ENCODE results near the gene QRSL1. TPM values are rescaled to one million over a fixed set of nuclear protein-coding genes. Genes with fewer than 3 reads are reported as not detected.

Gene QRSL1
- polyA plus RNA-seq (19.8 and 20.0 TPM in 2 replicates), polyA minus RNA-seq (21.9 and 27.0 TPM in 2 replicates)

DNA sequence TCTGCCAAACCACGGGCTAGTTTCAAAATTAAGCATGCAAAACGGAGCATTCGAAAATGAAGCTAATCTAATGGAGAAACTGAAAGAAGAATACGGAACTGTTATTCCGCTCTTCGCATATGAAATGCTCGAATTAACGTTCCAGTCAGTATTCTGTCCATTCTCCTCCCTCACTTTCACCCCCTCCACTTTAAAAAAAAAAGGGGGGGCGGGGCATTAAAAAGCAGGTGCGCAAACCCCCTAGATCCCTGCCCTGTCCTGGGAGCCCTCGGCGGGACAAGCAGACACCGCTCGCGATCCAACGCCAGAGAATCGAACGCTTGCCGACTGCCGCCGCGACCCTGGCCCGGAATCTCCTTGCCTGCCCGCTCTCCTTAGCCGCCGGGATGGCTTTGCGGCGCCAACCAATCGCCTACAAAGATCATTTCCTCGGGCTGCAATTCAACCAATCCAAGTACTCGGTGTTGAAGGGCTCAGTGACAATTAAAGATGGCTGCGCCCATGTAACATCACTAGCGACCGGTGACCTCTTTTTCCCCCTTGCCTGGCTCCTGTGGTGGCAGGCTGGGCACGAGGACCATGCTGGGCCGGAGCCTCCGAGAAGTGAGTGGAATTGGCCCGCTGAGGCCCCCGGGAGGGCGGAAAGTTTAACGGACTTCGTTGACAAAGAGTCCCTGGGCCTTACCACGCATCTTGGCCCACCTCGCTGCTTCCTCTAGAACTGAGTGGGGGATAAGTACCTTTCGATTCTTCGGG, at the start of gene QRSL1, which contains the start of gene RTN4IP1:
QRSL1 (plus strand) TSS at position 476 of the 756 bp plus-strand sequence; CDS start at position 580, 104 bp downstream.
RTN4IP1 (minus strand) TSS at position 396 of the 756 bp plus-strand sequence. CDS start 477 bp downstream, outside the sequence.
- peak within 1 kb of the TSS; percentile 80 for H3K9ac ChIP-seq (ENCODE audit: low read length)
- H3K4me2 ChIP-seq (ENCODE audit: low read length), result peak within 1 kb of the TSS; percentile 81
- peak within 1 kb of the TSS; percentile 87 for H3K4me3 ChIP-seq (ENCODE audit: low read length)
- H3K9me3 ChIP-seq (ENCODE audit: low read length), result no peaks in the 10 kb centered on the region
- H3K36me3 ChIP-seq (ENCODE audit: insufficient read depth, low read length), result no peaks in the 10 kb centered on the region
- TF ChIP-seq SMC3 (conservative IDR thresholded peaks at IDR 0.05; ENCODE audit: poor library complexity), result peak; percentile 14
- peak; percentile 75 for TF ChIP-seq TAF1 (IDR thresholded peaks at IDR 0.05; ENCODE audit: low read depth)
- TF ChIP-seq POLR2AphosphoS5 (IDR thresholded peaks at IDR 0.05), result peak; percentile 58
- peak; percentile 98 for TF ChIP-seq MXI1 (conservative IDR thresholded peaks at IDR 0.05; ENCODE audit: poor library complexity, severe bottlenecking)
- TF ChIP-seq, protein P1, sequence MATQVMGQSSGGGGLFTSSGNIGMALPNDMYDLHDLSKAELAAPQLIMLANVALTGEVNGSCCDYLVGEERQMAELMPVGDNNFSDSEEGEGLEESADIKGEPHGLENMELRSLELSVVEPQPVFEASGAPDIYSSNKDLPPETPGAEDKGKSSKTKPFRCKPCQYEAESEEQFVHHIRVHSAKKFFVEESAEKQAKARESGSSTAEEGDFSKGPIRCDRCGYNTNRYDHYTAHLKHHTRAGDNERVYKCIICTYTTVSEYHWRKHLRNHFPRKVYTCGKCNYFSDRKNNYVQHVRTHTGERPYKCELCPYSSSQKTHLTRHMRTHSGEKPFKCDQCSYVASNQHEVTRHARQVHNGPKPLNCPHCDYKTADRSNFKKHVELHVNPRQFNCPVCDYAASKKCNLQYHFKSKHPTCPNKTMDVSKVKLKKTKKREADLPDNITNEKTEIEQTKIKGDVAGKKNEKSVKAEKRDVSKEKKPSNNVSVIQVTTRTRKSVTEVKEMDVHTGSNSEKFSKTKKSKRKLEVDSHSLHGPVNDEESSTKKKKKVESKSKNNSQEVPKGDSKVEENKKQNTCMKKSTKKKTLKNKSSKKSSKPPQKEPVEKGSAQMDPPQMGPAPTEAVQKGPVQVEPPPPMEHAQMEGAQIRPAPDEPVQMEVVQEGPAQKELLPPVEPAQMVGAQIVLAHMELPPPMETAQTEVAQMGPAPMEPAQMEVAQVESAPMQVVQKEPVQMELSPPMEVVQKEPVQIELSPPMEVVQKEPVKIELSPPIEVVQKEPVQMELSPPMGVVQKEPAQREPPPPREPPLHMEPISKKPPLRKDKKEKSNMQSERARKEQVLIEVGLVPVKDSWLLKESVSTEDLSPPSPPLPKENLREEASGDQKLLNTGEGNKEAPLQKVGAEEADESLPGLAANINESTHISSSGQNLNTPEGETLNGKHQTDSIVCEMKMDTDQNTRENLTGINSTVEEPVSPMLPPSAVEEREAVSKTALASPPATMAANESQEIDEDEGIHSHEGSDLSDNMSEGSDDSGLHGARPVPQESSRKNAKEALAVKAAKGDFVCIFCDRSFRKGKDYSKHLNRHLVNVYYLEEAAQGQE (IDR thresholded peaks at IDR 0.05; ENCODE audit: borderline replicate concordance), result peak; percentile 86
- no peak for TF ChIP-seq EP300 (conservative IDR thresholded peaks at IDR 0.05; ENCODE audit: poor library complexity, severe bottlenecking)
- H3K79me2 ChIP-seq (replicated peaks; ENCODE audit: insufficient read depth, low read length), result peaks cover 23% of the 10 kb centered on the region
- H2AFZ ChIP-seq (ENCODE audit: low read depth, low read length), result peak within 1 kb of the TSS; percentile 91
- H4K20me1 ChIP-seq (ENCODE audit: insufficient read depth), result no peaks in the 10 kb centered on the region
- no peaks in the 10 kb centered on the region for H3K27me3 ChIP-seq (ENCODE audit: insufficient read depth, low read depth, low read length)
- peak within 1 kb of the TSS; percentile 73 for H3K27ac ChIP-seq (ENCODE audit: low read length)
- H3K9me2 ChIP-seq (ENCODE audit: insufficient read depth, low read length), result no peaks in the 10 kb centered on the region
- H3F3A ChIP-seq (ENCODE audit: insufficient read depth, low read length, poor library complexity, severe bottlenecking), result no peaks in the 10 kb centered on the region

GRCh38 chr6:106581468-106581867, 47.9 kb upstream of the QRSL1 start:
- Histone ChIP-seq H3F3A (ENCODE audit: insufficient read depth, low read length, poor library complexity, severe bottlenecking) (no peaks in the 10 kb centered on the region), H4K20me1 (ENCODE audit: insufficient read depth) (no peaks in the 10 kb centered on the region), H2AFZ (ENCODE audit: low read depth, low read length) (no peak overlapping the region), H3K27ac (ENCODE audit: low read length) (no peak overlapping the region), H3K9me3 (ENCODE audit: low read length) (no peaks in the 10 kb centered on the region), H3K27me3 (ENCODE audit: insufficient read depth, low read depth, low read length) (no peaks in the 10 kb centered on the region), H3K36me3 (ENCODE audit: insufficient read depth, low read length) (no peaks in the 10 kb centered on the region), H3K79me2 (replicated peaks; ENCODE audit: insufficient read depth, low read length) (no peaks in the 10 kb centered on the region), H3K9ac (ENCODE audit: low read length) (no peak overlapping the region), H3K4me2 (ENCODE audit: low read length) (no peak overlapping the region), H3K9me2 (ENCODE audit: insufficient read depth, low read length) (no peaks in the 10 kb centered on the region), H3K4me3 (ENCODE audit: low read length) (no peak overlapping the region)
- no peak for TF ChIP-seq SMC3 (conservative IDR thresholded peaks at IDR 0.05; ENCODE audit: poor library complexity)
- TF ChIP-seq, protein P2, sequence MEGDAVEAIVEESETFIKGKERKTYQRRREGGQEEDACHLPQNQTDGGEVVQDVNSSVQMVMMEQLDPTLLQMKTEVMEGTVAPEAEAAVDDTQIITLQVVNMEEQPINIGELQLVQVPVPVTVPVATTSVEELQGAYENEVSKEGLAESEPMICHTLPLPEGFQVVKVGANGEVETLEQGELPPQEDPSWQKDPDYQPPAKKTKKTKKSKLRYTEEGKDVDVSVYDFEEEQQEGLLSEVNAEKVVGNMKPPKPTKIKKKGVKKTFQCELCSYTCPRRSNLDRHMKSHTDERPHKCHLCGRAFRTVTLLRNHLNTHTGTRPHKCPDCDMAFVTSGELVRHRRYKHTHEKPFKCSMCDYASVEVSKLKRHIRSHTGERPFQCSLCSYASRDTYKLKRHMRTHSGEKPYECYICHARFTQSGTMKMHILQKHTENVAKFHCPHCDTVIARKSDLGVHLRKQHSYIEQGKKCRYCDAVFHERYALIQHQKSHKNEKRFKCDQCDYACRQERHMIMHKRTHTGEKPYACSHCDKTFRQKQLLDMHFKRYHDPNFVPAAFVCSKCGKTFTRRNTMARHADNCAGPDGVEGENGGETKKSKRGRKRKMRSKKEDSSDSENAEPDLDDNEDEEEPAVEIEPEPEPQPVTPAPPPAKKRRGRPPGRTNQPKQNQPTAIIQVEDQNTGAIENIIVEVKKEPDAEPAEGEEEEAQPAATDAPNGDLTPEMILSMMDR (IDR thresholded peaks at IDR 0.05; ENCODE audit: poor library complexity, severe bottlenecking), result no peak
- TF ChIP-seq MXI1 (conservative IDR thresholded peaks at IDR 0.05; ENCODE audit: poor library complexity, severe bottlenecking), result no peak
- no peak for TF ChIP-seq TAF1 (IDR thresholded peaks at IDR 0.05; ENCODE audit: low read depth)

Data from neural cell (in vitro differentiated cells).